HG03139 (cell line): ENCODE data around the gene LRG1.
"Not testable (repeated sequence)": the region's sequence is repeated elsewhere in the genome, so short reads cannot be mapped to it uniquely, and the experiment has no call there.

Experiments used
- ATAC-seq: cut with Tn5 transposase; IDR thresholded peaks from one replicate; pipeline ENCODE4 v1.9.1; 2021; ENCODE audit not compliant: unreplicated experiment

Gene LRG1

GRCh38 chr19:4576016-4576933 is 36.4 kb upstream of the LRG1 start:
- ATAC-seq = no peak

DNA sequence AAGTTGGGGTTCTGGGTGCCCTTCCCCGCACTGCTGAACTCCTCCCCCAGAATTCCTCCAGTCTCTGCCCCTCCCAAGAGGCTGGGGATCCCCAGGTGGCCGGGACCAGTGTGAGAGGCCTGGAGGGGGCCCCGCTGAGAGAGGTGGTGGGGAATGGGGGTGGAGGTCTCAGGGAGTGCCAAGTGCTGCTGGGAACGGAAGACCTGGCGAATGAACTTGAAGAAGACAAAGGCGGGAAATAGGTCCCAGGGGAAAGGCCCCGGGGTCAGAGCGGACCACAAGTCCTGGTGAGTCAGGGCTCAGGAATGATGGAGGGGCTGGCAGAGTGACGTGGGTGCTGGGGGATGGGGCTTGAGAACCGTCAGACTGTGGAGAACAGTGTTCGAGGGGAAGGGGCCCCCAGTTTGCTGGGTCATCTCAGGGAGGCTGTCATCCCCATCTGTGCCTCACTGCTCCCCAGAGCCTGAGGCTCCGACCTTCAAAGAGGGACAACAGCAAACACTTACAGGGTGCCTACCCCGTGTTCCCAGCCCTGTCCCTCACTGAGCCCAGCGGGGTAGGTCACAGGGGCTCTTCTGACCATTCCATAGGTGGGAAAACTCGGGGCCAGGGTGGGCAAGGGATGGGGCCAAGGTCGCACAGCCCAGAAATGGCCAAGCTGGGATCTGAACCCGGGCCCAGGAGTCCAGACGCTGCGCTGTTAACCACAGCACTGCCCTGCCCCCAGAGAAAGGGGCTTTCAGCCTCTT is 35.6 kb upstream of the LRG1 start:
- ATAC-seq = no peak

DNA sequence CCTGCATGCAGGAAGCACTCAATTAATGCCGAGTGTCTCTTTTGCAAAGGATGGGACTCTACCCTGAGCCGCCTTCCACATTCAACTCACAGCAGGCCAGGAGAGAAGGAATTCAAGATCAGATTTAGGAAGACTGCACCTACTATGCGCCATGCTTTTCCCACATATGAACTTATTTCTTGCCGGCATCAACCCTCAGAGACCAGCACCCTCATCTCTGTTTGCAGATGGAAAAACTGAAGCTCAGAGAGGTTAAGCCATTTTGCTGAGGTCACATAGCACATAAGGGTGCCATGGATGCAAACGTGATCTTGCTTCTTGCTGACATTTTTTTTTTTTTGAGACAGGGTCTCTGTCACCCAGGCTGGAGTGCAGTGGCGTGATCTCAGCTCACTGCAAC is 33.8 kb upstream of the LRG1 start:
- ATAC-seq = no peak

- no peak for ATAC-seq
Observed at GRCh38 chr19:4571305-4571917, 31.6 kb upstream of the LRG1 start.

DNA sequence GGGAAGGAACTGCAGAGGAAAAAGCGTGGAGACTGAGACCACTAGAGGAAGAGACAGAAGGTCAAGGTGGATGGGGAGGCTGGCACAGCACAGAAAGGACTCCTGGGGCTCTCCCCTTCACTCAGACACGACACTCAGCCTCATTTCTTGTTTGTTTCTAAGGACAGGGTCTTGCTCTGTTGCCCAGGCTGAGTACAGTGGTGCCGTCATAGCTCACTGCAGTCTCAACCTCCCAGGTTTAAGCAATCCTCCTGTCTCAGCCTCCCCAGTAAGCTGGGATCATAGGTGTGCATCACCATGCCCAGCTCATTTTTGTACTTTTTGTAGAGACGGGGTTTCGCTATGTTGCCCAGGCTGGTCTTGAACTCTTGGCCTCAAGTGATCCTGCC is 31.1 kb upstream of the LRG1 start:
- no peak for ATAC-seq

GRCh38 chr19:4570402-4570801 is 30.6 kb upstream of the LRG1 start:
- ATAC-seq = no peak

DNA sequence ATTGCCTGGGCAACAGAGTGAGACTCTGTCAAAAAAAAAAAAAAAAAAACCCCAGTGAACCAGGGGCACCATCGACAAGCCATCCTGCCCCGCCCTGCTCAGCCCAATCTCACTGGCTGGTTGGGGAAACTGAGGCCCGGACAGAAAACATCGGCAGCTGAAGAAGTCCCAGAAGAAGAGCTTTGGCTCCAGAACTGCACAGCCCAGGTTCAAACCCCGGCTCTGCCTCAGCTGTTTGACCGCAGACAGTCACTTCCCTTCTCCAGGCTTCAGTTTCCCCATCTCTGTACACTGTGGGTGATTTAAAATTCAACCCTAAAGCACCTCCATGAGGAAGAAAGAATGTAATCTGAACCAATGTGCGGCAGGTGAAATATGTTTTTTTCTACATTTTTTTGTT is 29.1 kb upstream of the LRG1 start:
- no peak for ATAC-seq

DNA sequence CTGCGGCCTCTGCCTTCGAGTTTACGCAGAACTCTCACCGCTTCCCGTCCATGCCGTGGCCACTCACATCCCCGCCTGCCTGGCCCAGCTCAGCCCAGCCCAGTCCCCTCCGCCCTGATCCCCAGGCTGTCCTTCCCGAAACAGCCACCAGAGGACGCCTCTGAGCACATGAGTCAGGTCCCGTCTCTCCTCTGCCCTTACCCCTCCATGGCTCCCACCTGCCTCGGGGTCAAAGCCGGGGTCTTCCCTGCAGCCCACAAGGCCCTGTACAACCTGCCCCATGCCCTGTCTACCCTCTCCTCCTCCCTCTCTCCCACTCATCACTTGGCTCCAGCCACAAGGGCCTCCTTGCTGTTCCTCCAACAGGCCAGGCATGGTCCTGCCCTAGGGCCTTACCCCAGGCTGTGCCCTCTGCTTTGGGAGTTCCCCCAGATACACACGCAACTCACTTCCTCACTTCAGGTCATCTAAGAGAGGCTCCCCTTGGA is 27.8 kb upstream of the LRG1 start:
- no peak for ATAC-seq

DNA sequence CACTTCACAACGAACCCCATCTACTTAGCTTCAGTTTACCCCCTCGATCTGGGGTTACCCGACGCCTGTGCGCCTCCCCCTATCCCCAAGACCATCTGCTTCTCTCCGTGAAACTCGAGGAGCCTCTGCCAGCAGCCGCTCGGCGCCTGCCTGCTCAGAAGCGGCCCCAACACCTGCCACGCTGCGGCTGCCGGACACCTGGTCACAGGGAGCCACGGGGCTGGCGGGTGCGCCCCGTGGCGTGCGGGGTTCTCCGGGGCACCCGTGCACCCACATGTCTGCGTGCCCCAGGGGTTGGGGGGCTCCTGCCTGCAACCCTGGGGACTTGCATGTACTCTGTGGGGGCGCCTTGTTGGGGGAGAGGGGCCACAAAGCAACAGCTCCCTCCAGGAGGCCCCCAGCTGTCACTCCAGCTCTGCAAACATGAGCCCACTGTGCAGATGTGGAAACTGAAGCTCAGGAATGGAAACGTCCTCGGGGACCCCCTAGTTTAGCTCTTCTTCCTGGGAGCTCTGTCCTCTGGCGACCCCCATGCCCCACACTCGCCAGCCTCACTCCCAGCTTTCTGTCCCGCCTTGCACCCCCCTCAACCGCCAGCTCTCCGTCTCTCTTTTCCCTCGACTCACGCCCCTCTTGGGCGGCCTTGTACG is 26.7 kb upstream of the LRG1 start:
- ATAC-seq = no peak

DNA sequence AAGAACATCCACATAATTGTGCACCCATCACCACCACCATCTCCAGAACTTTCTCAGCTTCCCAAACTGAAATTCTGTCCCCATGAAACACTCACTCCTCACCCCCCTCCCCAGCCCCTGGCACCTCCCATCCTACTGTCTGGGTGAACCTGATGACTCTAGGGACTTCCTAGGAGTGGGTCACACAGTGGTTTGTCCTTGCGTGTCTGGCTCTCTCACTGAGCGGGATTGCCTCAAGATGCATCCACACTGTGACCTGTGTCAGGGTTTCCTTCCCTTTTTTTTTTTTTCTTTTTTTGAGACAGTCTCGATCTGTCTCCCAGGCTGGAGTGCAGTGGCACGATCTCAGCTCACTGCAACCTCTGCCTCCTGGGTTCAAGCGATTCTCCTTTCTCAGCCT is 23.7 kb upstream of the LRG1 start:
- ATAC-seq = not testable (repeated sequence)

GRCh38 chr19:4562085-4562484 is 22.2 kb upstream of the LRG1 start:
- not testable (repeated sequence) for ATAC-seq

DNA sequence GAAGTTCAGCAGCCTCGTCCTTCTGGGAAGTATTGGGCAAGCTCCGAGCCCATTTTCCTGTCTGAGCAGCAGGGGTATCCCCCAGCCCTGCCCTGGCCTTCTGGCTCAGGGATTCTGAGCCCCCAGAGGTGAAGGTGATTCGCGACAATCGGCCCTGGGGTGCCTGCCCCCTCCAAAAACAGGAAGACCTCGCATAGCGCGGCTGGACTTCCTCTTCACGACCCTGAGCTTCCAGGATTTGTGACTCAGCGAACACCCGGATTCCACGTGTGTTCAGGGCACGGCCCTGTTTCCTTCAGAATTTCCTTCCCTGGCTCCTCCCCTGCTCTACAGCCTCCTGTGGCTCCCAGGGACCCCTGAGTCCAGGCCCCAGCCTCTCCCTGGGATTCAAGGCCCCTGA is 19.7 kb upstream of the LRG1 start, which contains the start of gene SEMA6B:
Gene SEMA6B (minus strand): TSS at position 116 of the 400 bp plus-strand sequence. CDS start 1,227 bp downstream, outside the sequence.
- ATAC-seq = no peak

DNA sequence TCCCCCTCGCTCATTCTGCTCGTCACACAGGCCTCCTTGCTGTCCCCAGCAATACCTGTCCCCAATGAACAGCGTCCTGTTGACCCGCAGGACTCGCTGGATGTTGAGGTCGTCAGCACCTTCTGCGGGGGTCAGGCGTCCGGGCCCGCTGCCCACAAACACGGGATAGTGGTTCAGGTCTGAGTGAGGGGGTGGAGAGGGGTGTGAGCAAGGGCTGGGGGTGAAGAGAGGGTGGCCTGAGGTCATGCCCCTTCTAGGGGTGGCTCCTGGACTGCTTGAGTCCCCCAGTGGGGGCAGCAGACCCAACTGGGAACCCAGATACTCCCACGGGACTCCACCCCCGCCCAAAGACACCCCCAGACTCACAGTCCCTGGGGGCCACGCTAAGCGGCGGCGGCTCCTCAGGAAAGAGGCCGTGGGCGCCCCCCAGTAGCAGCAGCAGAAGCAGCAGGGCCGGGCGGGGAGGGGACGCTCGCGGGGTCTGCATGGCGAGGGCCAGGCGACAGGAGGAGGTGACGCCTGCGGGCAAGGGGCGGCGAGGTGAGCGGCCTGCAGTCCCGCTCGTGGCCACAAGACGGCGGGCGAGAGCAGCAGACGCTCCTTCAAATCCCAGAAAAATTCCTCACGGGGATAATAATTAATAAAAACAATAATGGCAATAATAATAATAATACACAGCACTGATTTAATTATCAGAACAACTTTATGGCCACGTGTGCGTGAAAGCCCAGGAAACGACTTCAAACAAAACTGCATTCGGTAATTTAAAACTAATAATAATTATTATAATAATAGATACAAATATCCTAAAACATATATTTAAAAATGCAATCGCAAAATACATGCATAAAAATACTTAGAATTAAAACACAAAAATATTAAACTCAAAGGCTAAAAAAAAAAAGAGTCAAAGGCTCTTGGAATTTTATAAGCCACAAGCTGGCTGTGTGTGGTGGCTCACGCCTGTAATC is 18.4 kb upstream of the LRG1 start:
- ATAC-seq = no peak

GRCh38 chr19:4557144-4557970 is 17.5 kb upstream of the LRG1 start:
- ATAC-seq = no peak

DNA sequence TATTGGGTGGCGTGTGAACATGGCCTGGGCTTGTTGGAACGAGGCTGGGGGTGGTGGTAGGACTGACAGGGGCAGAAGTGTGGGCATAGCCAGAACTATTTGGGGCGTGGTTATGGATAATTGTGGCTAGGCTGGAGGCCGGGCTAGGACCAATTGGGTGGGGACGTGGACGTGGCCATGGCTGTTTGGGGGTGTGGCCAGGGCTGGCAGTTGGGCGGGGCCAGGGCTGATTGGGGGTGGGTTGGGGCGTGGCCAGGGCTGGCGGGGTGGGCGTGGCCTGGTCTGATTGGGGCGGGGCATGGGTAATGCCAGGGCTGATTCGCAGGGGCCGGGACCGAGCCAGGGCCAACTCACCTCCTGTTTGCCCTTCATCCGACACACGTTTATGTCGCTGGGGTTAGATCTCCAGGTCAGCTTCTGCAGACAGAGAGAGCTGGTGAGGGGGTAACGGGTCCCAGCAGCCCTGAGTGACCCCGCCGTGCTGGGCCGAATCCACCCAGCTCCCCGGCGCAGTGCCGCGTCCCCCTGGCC is 16.8 kb upstream of the LRG1 start:
- ATAC-seq = no peak

DNA sequence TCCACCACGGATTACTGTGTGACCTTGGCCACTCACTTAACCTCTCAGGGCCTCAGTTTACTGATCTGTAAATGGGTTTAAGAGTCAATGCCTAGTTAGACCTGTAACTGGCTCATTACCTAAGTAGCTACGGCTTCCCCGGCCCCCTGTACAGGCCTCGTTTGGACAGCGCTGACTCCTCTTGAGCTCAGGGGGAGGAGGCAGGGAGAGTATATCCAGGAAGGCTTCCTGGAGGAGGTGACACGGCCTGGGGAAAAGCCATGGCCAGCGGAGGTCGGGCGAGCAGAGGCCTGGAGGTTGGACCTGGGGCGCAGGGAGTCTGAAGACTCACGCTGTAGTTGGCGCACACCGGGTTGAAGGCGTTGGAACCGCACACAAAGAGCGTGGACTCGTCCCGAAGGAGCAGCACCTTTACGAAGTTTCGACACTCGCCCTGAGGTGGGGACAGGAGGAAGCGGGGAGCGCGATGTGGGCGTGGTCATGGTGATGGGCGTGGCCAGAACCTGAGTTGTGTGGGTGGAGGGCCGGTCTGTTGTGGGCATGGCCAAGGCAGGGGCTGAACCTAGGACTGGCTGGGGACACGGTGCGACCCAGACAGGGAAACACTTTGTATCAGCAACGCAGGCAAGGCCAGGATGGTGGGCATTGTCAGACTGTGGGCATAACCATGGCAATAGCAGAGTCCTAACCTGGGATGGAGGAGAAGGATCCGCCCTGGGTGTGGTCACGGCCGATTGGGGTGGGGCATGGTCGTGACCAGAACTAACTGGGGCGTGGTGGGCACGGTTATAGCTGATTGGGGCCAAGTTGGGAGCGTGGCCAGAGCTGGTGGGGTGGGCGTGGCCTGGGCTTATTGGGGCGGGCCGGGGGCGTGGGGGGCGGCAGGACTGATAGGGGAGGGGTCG is 16.1 kb upstream of the LRG1 start:
- no peak for ATAC-seq

GRCh38 chr19:4554717-4555116 is 14.9 kb upstream of the LRG1 start:
- ATAC-seq = no peak

DNA sequence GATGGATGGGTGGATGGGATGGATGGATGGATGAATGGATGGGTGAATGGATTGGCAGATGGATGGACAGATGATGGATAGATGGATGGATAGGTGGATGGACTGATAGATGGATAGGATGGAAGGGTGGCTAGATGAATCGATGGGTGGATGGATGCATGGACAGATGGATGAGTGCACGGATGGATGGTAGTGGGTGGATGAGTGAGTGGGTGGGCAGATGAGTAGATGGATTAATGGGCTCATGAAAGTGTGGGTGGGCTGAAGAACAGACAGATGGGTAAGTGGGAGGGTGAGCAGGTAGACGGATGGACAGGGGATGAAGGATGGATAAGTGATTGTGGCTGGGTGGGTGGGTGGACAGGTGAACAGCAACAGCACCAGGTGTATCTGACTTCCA is 13.9 kb upstream of the LRG1 start:
- no peak for ATAC-seq
